ENCODE measurements around the gene KLHL18.
"Not testable (repeated sequence)": the region's sequence is repeated elsewhere in the genome, so short reads cannot be mapped to it uniquely, and the experiment has no call there.

KLHL18 gene

DNA sequence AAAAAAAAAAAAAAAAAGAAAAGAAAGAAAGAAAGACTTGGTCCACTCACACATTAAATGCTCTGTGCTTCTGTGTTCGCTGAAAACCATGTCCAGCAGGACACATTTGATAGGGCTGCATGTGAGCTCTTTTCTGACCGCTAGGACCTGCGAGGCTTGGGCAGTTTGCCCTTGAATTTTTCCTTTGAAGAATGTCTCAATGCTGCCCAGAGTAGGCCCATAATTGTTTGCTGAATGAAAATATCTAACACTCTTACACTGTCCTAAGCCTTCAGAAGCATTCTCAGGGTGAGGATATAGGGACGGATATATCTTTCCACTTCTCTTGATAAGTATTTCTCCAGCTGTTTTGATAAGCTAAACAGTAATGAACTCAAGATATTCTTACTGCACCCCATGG is 6.2 kb upstream of the KLHL18 start:
- DNase-seq: no peak

GRCh38 chr3:47280519-47280918 is 2.2 kb upstream of the KLHL18 start:
- no peak for DNase-seq

- DNase-seq: peak; percentile 26
These were observed 421 bp downstream of the KLHL18 start for GRCh38 chr3:47283193-47283537.

- no peak for DNase-seq
These were observed 1.0 kb downstream of the KLHL18 start for GRCh38 chr3:47283591-47284364.

DNA sequence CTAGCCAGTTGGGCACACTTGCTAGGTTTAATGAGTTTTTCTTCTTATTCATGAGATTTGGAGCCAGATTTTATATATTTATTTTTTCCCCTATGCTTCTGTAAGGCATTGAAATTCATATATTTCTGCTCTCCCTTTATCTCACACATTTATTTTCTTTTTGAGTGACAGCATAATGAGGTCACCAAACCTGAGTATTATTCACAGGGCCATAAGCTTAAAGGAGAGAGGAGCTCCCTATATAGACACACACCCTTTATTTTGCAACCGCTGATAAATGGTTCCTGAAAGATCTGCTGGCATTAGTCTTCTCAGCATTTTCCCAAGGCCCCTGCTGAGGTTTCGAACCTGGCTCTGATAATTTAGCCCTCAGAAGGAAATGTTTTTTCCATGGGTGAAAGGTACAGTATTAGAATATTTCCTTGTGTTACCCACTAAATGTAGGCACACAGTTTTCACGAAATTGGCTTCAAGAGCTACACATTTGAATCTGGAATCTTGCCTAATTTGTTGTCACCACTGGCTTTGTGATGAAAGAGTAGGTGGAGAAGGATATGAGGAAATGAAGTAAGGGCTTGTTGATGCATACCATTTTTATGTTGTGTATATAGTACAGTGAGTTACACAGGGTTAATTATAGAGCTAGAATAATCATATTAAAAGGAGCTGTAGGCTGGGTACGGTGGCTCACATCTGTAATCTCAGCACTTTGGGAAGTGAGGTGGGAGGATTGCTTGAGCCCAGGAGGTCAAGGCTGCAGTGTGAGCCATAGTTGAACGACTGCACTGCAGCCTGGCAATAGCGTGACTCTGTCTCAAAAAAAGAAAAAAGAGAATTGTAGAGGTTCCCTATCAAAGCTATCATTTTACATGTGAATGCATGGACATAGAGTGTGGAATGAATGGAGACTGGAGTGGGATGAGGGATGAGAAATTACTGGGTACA is 6.5 kb downstream of the KLHL18 start:
- no peak for DNase-seq

GRCh38 chr3:47291158-47291753 is 8.5 kb downstream of the KLHL18 start:
- DNase-seq: no peak

DNA sequence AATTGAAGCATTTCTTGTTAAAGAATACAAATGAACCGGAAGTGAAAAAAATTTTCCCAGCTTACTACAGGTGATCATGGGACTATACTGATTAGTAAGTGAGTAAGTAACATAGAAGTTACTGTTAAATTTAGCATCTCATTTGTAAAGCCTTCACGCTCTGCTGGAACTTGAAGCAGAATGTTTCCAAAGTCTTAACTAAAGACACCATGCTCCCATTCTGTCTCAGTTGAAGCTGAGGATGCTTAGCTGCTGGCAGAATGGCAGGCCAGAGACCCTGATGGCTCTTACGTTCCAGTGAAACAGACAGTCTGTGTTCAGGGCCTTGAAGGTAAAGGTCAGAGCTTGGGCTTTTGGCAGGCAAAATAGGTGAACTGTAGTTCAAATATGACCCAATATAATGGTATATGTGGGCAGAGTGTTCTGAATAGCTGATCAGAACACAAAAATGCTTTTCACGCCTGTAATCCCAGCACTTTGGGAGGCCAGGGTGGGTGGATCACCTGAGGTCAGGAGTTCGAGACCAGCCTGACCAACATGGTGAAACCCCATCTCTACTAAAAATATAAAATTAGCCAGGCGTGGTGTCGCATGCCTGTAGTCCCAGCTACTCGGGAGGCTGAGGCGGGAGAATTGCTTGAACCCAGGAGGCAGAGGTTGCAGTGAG is 9.1 kb downstream of the KLHL18 start:
- DNase-seq: not testable (repeated sequence)

- DNase-seq: no peak
These were observed 11.1 kb downstream of the KLHL18 start for GRCh38 chr3:47293822-47294221.

- DNase-seq: no peak
These were observed 11.6 kb downstream of the KLHL18 start for GRCh38 chr3:47294392-47294791.

DNA sequence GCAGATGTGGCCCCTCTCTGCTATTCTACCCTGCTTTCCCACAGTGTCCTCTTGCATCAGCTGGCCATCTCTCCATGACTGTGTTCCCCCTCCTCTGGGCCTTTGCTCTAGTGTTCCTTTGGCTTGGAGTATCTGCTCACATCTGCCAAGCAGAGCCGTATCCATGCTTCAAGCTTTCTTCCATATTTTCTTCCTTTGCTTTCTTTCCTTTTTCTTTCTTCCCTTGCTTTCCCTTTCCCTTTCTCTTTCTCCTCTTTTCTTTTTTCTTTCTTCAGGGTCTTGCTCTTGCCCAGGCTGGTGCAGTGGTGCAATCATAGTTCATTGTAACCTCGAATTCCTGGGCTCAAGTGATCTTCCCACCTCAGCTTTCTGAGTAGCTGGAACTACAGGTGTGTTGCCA is 12.6 kb downstream of the KLHL18 start:
- no peak for DNase-seq

- DNase-seq: no peak
These were observed 13.2 kb downstream of the KLHL18 start for GRCh38 chr3:47295976-47296375.

DNA sequence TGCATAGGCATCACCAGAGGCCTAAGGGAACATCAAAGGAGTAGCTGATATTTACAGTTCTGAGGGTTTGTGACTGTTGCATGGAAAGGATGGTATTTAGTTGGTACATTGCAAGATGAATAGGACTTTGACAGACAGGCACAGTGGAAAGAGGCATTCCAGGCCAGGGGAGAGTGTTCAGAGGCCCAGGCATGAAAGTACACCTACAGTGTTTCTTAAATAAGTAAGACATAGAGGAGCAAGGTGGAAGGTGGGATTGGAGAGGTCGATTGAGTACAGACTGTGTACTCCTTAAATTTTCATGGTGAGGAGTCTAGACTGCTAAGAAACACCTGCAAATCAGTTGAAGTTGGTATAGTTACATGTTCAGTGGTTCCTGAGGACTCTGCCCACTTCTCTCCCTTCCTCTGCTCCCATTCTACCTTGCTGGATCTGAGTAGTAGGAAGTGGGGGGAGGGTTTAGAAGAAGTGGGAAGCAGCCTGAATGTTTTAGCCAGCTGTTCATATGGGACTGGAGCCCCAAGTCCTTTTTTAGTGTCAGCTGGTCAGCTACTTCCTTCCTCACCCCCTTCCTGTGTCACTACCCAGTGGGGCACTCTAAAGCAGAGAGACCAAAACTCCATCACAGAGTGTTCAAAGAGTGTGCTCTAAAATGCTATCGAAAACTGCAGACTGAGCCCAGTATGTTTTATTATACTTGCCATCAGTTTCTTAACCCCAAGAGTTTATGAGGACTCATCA is 14.0 kb downstream of the KLHL18 start:
- no peak for DNase-seq

DNA sequence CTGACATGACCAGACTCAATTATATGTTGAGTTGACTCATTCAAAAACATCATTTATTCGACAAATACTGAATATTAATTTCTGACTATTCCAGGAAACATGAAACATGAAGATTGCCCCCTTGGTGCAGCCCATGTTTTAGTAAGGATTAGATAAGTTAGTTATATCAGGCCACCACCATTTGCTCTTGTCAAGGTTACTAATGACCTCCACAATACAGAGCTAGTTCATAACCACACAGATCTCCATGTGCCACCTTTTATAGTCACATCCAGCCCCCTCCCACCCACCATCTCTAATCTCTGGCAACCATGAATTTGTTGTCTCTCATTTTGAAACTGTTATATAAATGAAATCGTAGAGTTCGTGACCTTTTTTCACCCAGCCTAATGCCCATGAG is 15.7 kb downstream of the KLHL18 start:
- no peak for DNase-seq

DNA sequence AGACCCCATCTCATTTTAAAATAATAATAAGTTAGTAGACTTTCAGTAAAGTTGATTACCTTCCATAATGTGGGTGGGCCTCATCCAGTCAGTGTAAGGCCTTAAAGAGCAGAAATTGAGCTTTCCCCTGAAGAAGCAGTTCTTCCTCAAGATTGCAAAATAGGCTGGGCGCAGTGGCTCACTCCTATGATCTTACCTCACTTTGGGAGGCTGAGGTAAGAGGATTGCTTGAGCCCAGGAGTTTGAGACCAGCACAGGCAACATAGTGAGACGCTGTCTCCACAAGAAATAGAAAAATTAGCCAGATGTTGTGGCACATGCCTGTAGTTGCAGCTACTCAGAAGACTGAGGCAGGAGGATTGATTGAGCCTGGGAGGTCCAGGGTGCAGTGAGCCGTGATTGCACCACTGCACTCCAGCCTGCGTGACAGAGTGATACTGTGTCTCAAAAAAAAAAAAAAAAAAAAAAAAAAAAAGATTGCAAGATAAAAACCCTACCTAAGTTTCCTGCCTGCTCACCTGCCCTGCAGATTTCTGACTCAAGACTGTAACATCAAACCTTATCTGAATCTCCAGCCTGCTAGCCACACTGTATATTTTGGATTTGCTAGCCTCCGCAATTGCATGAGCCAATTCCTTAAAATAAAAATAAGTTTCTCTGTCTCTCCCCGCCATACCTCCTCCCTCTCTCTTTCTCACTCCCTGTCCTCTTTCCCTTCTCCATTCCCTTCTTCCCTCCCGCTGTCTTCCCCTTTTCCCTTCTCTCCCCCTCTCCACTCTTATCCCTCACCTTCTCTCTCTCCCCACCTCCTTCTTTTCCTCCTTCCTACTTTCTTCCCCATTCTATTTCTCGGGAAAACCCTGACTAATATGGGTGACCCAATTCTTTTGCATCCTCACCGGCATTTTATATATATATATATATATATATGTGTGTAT is 16.9 kb downstream of the KLHL18 start:
- DNase-seq: no peak

GRCh38 chr3:47301456-47301855 is 18.7 kb downstream of the KLHL18 start:
- no peak for DNase-seq

DNA sequence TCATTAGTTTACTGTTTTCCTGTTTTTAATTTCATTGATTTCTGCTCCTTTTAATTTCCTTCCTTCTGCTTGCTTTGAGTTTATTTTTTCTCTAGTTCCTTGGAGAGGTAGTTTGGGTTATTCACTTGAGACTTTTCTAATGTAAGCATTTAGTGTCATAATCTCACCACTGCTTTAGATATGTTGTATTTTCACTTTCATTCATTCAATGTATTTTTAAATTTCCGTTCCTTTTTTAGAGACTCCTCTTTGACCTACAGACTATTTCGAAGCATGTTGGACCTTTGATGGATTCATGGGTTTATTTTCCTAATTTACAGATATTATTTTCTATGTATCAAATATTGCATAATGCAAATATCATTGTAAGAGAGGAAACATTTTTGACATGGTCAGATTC is 23.3 kb downstream of the KLHL18 start:
- no peak for DNase-seq

DNA sequence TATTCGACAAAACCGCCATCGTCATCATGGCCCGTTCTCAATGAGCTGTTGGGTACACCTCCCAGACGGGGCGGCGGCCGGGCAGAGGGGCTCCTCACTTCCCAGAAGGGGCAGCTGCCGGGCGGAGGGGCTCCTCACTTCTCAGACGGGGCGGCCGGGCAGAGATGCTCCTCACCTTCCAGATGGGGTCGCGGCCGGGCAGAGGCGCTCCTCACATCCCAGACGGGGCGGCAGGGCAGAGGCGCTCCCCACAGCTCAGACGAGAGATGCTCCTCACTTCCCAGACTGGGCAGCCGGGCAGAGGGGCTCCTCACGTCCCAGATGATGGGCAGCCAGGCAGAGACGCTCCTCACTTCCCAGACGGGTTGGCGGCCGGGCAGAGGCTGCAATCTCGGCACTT is 26.5 kb downstream of the KLHL18 start:
- not testable (repeated sequence) for DNase-seq

- DNase-seq: no peak
These were observed 27.6 kb downstream of the KLHL18 start for GRCh38 chr3:47310391-47310790.

DNA sequence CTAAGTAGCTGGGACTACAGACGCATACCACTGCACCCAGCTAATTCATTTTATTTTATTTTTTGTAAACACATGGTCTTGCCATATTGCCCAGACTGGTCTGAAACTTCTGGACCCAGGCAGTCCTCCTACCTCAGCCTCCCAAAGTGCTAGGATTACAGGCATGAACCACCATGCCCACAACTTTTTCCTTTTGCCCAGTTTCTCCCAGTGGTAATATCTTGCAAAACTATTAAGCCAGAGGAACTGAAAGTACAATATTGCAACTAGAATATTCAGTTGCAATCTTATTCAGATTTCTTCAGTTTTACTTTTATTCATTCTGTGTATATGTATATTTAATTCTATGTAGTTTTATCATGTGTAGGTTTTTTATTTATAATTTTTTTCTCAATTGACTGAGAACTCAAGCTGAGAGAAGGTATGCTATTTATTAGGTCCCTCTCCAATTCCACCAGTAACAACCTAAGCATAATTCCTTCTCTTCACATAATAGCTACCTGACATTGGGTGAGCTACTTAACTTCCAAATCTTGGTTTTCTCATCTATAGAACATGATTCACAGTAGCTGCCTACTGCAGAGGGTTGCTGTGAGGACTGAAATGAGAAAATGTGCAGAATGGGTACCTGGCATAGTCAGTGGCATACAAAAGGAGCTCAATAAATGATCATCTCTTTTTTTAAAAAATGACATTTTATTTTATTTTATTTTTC is 30.8 kb downstream of the KLHL18 start:
- no peak for DNase-seq

DNA sequence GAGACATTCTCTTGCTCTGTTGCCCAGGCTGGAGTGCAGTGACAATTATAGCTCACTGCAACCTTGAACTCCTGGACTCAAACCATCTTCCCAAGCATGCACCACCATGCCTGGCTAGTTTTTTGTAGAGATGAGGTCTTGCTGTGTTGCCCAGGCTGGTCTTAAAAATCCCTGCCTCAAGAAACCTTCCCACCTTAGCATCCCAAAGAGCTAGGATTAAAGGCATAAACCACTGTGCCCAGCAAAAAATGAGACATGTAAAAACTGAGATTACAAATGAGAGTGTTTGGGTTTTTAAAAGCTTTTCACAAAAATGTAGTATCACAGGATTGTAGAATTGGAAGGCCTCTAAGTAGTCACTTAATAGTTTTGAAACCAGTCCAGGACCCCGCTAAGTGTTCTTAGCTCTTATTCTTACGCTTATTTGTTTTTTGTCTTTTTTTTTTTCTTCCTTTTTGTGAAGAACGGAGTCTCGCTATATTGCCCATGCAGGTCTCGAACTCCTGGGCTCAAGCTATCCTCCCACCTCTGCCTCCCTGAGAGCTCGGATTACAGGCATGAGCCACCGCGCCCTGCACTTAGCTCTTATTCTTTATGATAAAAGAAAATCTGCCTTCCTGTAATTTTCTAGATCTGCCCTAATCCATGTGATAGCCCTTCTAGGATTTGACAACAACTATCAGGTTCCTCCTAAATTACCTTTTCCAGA is 31.5 kb downstream of the KLHL18 start:
- no peak for DNase-seq
